Transverse colon (tissue), 4 donors: ENCODE data around the gene ME1. TPM values are rescaled to one million over a fixed set of nuclear protein-coding genes. Genes with fewer than 3 reads are reported as not detected.

Experiments used
- DNase-seq: peaks from one replicate; pipeline ENCODE4 v3.0.0-alpha.2; 2019
- H3K27ac ChIP-seq, 4 donors: fragments of 200-600 bp; sonication (generic); 2 replicates each; pipeline ENCODE4 v1.5.1; 2016 to 2018; ENCODE audit warnings: inconsistent platforms in 4 of 4
- H3K27me3 ChIP-seq: fragments of 200-600 bp; sonication (generic); 2 replicates; pipeline ENCODE4 v1.5.1; 2017; ENCODE audit warnings: inconsistent platforms
- H3K36me3 ChIP-seq, 4 donors: fragments of 200-600 bp; sonication (generic); 2 replicates each; pipeline ENCODE4 v1.5.1; 2017 to 2019; ENCODE audit warnings: inconsistent platforms in 4 of 4
- H3K4me1 ChIP-seq, 4 donors: fragments of 200-600 bp; sonication (generic); 2 replicates each; pipeline ENCODE4 v1.5.1; 2017 to 2020; ENCODE audit warnings: inconsistent platforms in 4 of 4
- H3K4me3 ChIP-seq, 4 donors: fragments of 200-600 bp; sonication (generic); 1 replicate in 1 of 4; 2 replicates in 3 of 4; pipeline versions ENCODE4 v1.5.1 to v1.6.1; 2017 to 2019; ENCODE audit warnings: inconsistent platforms in 4 of 4
- H3K9me3 ChIP-seq, 2 donors: fragments of 200-600 bp; sonication (generic); 2 replicates each; pipeline ENCODE4 v1.5.1; 2017 to 2019; ENCODE audit warnings: inconsistent platforms in 2 of 2
- EP300 ChIP-seq: sonication (generic); formaldehyde crosslinking; IDR thresholded peaks from one replicate; pipeline ENCODE4 v1.6.1; 2017; ENCODE audit warnings: antibody characterized with exemption, low read depth
- POLR2A ChIP-seq: fragments of 450-650 bp; IDR thresholded peaks from one replicate; pipeline ENCODE4 v1.6.1; 2016; ENCODE audit warnings: antibody characterized with exemption, mild to moderate bottlenecking, moderate library complexity
- POLR2AphosphoS5 ChIP-seq, 3 donors: sonication (generic); formaldehyde crosslinking; IDR thresholded peaks; one replicate each; pipeline ENCODE4 v1.6.1; 2016; ENCODE audit warnings: antibody characterized with exemption in 3 of 3
- WGBS, 2 donors: methylation state at CpG; one replicate each; pipeline ENCODE4 v1.1.5; 2018; ENCODE audit warnings: low coverage in 1 of 2; 5-methylcytosine and 5-hydroxymethylcytosine counted together
- in situ Hi-C, 4 donors: fragments of 200-750 bp; cut with MboI; loops; one replicate each; pipeline versions ENCODE4 v1.15.0 to v1.15.1; 2017; ENCODE audit warnings: low sequenced_read_pairs in 3 of 4, low pct_ligation_motif_present in 1 of 4, low pct_unique_long_range_greater_than_20kb in 1 of 4
- intact Hi-C: fragments of 100-400 bp; cut with DNase I; formaldehyde crosslinking; loops from one replicate; pipeline ENCODE4 v1.15.1; 2023; ENCODE audit warnings: low total_unique reads
- total RNA-seq, 4 donors: library from RNA; depleted of rRNA; stranded (reverse); fragments of >200 nt; gene quantifications; one replicate each; pipeline ENCODE4 v1.1.0, GENCODE V29; 2016
- TF ChIP-seq, protein P1 (sequence below), 5 experiments: fragments of 200-600 bp in 3 of 5; fragments of 450-650 bp in 2 of 5; sonication (generic) in 3 of 5; IDR thresholded peaks; 1 replicate in 2 of 5; 2 replicates in 3 of 5; pipeline ENCODE4 v1.5.1; 2016 to 2017; ENCODE audit warnings: antibody characterized with exemption in 5 of 5, inconsistent platforms in 3 of 5, mild to moderate bottlenecking in 2 of 5, moderate library complexity in 1 of 5

ME1 gene
- total RNA-seq, 4 donors from 2014 or later: 1.9 to 36.6 (median 6.0) TPM

DNA sequence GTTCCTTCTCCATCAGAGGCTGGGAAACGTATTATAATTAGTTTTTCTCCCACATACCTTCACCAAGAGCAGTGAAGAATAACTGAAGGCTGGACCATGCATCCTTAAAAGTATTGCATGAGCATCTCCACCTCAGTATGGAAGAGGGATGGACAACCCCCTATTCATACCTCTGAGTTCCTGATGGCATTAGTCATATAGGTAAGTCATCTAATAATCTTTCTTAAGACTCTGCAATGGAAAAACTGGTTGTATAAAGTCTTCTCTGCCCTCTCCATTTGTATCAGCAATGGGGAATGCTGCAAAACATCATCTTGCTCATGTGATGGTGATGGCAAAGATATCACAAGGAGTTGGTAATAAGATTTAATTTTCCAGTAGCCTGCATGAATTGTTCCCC is 262.3 kb downstream of the ME1 start:
- Histone ChIP-seq H3K4me1 (no peaks in the 10 kb centered on the region), H3K27ac (no peak overlapping the region), H3K4me3 (no peak overlapping the region), H3K27me3 (no peaks in the 10 kb centered on the region), H3K9me3 (no peaks in the 10 kb centered on the region), H3K36me3 (peaks cover 0 to 93% (median 43%) of the 10 kb centered on the region in 4 donors)
- in situ Hi-C loops (no loop called here), intact Hi-C loops (no loop called here)
- DNase-seq: no peak
- no peak for TF ChIP-seq POLR2AphosphoS5 (IDR thresholded peaks at IDR 0.05)
- TF ChIP-seq POLR2A: no peak
- TF ChIP-seq, protein P1, sequence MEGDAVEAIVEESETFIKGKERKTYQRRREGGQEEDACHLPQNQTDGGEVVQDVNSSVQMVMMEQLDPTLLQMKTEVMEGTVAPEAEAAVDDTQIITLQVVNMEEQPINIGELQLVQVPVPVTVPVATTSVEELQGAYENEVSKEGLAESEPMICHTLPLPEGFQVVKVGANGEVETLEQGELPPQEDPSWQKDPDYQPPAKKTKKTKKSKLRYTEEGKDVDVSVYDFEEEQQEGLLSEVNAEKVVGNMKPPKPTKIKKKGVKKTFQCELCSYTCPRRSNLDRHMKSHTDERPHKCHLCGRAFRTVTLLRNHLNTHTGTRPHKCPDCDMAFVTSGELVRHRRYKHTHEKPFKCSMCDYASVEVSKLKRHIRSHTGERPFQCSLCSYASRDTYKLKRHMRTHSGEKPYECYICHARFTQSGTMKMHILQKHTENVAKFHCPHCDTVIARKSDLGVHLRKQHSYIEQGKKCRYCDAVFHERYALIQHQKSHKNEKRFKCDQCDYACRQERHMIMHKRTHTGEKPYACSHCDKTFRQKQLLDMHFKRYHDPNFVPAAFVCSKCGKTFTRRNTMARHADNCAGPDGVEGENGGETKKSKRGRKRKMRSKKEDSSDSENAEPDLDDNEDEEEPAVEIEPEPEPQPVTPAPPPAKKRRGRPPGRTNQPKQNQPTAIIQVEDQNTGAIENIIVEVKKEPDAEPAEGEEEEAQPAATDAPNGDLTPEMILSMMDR (IDR thresholded peaks at IDR 0.05): no peak
- no peak for TF ChIP-seq EP300
- WGBS, 2 donors: 75 to 84% methylated on average over 1 of the region's 1 CpG

DNA sequence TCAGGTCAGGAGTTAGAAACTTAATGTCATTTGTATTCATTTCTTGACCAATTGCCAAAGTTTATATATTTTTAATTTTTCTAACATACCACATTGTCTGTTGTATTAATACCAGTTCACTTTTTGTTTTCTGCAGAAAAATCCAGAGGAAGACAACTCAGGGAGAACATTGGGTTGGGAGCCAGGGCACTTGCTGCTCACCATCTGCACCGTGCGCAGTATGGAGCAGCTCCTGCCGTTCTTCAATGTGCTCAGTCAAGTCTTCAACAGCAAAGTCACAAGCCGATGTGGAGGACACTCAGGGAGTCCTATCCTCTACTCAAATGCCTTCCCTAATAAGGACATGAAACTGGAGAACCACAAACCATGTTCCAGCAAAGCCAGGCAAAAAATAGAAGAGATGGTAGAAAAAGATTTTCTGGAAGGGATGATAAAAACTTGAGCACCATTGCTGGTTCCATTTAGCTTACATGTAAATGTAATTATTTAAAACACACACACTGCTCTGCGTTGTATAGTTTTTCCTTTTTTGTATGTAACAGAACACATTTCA is 263.0 kb downstream of the ME1 start:
- intact Hi-C loops: no loop called here
- TF ChIP-seq EP300: no peak
- TF ChIP-seq POLR2AphosphoS5 (IDR thresholded peaks at IDR 0.05): no peak
- TF ChIP-seq, protein P1 (IDR thresholded peaks at IDR 0.05): no peak
- no peak for TF ChIP-seq POLR2A
- 86 to 94% methylated on average over 3 to 5 of the region's 5 CpGs for WGBS, 2 donors
- no peak for DNase-seq
- H3K36me3 ChIP-seq: peaks cover 0 to 93% (median 45%) of the 10 kb centered on the region in 4 donors
- no peaks in the 10 kb centered on the region for H3K9me3 ChIP-seq
- no peak overlapping the region for H3K27ac ChIP-seq
- no peak overlapping the region for H3K4me3 ChIP-seq
- no peaks in the 10 kb centered on the region for H3K27me3 ChIP-seq
- in situ Hi-C loops: no loop called here
- no peaks in the 10 kb centered on the region for H3K4me1 ChIP-seq

Other genes with a start within 250 kb of the ME1 start
- gene PGM3, start 237.8 kb downstream of the ME1 start, total RNA-seq: 100 to 1,000 TPM in 1 of 4 donors, 10 to 100 TPM in 2, 1 to 10 TPM in 1; 7.9 to 291 (median 21.1) TPM
- 1 to 10 TPM in 3 of 4 donors, under 1 TPM in 1; 0.20 to 3.5 (median 1.7) TPM for gene RWDD2A, start 237.7 kb downstream of the ME1 start, total RNA-seq
- not detected for gene PRSS35, start 81.5 kb upstream of the ME1 start, total RNA-seq